Coronary artery (tissue), 2 donors: ENCODE data around the gene TRIM56.
"Not testable (repeated sequence)": the region's sequence is repeated elsewhere in the genome, so short reads cannot be mapped to it uniquely, and the experiment has no call there.

Experiments used
- DNase-seq: peaks from one replicate; pipeline ENCODE4 v3.0.0-alpha.2; 2017; ENCODE audit warnings: low spot score
- H3K27ac ChIP-seq, 2 donors: fragments of 200-600 bp; sonication (generic); one replicate each; pipeline ENCODE4 v1.5.1; 2016 to 2019
- H3K4me3 ChIP-seq: fragments of 200-600 bp; sonication (generic); 2 replicates; pipeline ENCODE4 v1.5.1; 2016; ENCODE audit warnings: mild to moderate bottlenecking, moderate library complexity
- TF ChIP-seq, protein P1 (sequence below): fragments of 200-600 bp; sonication (generic); IDR thresholded peaks from one replicate; pipeline ENCODE4 v1.5.1; 2019; ENCODE audit warnings: antibody characterized with exemption

TRIM56 gene

DNA sequence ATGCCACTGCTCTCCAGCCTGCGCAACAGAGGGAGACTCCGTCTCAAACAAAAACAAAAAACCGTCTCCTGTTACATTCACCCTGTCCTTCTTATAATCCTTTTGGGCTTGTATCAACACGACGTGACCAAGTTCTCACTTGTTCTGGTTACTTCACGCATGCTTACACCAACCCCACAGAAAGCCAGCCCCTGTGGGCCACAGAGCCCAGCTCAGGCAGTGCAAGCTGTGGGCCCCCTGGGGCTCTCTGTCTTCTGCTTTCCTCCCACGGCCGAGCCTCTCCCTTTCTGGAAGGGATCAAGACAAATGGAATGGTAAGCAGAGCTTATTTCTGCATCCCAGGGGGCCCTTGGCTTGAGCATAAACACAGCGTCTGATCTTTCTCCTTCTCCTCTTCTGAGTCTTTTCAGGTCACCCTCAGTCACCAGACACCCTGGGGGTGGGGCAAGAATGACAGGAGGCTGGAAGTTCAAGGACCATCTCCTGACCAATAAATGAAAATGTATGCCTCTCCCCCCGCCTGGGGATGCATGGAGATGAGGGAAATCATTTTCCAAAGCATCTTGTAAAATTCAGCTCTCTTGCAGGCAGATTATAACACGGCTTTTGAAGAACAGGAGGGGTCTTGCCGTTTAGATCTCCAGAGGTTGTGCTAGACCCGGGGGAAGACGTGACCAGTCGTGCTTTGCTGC, 19.0 kb upstream of the TRIM56 start:
- TF ChIP-seq, protein P1, sequence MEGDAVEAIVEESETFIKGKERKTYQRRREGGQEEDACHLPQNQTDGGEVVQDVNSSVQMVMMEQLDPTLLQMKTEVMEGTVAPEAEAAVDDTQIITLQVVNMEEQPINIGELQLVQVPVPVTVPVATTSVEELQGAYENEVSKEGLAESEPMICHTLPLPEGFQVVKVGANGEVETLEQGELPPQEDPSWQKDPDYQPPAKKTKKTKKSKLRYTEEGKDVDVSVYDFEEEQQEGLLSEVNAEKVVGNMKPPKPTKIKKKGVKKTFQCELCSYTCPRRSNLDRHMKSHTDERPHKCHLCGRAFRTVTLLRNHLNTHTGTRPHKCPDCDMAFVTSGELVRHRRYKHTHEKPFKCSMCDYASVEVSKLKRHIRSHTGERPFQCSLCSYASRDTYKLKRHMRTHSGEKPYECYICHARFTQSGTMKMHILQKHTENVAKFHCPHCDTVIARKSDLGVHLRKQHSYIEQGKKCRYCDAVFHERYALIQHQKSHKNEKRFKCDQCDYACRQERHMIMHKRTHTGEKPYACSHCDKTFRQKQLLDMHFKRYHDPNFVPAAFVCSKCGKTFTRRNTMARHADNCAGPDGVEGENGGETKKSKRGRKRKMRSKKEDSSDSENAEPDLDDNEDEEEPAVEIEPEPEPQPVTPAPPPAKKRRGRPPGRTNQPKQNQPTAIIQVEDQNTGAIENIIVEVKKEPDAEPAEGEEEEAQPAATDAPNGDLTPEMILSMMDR = no peak
- Histone ChIP-seq H3K4me3 (no peak overlapping the region), H3K27ac (no peak overlapping the region)
- no peak for DNase-seq

DNA sequence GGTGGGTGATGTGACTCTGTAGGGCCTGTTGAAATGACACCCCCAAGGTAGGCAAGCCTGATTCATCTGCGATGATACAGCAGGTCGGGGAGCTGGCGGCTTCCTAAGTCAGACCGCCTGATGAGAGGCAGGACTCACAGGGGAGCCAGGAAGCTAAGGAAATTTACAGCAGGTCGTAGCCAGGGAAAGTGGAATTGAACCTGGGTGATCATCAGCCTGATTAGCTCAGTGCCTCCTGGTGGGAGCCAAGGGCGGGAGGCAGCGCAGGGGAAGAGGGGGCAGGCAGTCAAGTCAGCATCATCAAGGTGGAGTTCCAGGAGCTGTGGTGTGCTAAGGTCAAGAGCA, 18.5 kb upstream of the TRIM56 start:
- H3K4me3 ChIP-seq = no peak overlapping the region
- TF ChIP-seq, protein P1 = no peak
- H3K27ac ChIP-seq = no peak overlapping the region
- no peak for DNase-seq

DNA sequence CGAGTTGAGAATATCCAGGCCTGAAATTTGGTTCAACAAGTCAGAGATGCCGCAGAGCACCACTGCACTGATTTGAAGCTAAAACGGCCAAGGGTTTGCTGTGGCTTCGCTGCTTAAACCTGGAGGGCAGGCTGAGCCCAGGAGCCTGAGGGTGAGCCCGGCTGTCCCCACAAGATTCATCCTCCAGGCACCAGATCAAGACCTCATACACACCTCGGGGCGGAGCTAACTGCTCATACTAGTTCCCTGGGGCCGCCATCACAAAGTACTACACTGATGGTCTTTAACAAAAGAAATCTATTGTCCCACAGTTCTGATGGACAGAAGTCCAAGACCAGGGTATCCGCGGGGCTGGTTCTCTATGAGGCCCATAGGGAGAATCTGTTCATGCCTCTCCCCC, 16.9 kb upstream of the TRIM56 start:
- H3K4me3 ChIP-seq = no peak overlapping the region
- TF ChIP-seq, protein P1 = no peak
- no peak for DNase-seq
- no peak overlapping the region for H3K27ac ChIP-seq

DNA sequence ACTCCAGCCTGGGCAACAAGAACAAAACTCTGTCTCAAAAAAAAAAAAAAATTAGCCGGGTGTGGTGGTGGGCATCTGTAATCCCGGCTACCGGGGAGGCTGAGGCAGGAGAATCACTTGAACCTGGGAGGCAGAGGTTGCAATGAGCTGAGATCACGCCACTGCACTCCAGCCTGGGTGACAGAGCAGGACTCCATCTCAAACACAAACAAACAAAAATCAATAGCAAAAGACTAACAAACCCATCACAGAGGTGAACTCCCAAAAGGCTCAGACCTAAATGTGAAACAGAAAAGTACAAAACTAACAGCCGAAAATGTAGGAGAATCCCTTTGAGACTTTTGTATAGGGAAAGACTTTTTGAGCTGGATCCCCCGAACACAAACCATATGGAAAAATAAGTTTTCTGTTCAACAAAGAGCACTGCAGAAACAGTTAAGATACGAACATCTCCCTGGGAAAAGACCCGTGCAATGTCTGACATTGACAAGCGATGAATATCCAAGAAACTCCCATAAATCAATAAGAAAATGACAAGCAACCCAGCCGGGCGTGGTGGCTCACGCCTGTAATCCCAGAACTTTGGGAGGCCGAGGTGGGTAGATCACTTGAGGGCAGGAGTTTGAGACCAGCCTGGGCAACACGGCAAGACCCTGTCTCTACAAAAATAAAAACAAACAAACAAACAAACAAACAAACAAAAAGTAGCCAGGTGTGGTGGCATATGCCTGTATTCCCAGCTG, 13.7 kb upstream of the TRIM56 start:
- not testable (repeated sequence) for DNase-seq, H3K4me3 ChIP-seq

DNA sequence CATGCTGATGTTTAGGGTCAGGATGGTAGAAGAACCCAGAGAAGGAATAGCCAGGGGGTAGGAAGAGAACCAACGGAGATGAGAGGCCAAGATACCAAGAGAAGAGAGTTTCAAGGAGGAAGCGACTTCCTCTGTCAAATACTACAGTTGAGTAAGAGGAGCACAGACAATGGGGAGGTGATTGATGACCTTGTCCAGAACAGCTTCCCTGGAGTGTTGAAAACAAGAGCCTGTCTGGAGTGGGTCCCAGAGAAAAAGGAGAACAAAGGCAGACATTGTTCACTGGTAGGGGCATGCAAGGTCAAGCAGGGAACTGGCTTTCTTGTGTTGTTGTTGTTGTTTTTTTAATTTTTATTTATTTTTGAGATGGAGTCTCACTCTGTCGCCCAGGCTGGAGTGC, 9.6 kb upstream of the TRIM56 start:
- TF ChIP-seq, protein P1 = no peak
- no peak for DNase-seq
- Histone ChIP-seq H3K27ac (no peak overlapping the region), H3K4me3 (no peak overlapping the region)

More for the DNA sequence above, 13.7 kb upstream of the TRIM56 start:
- not testable (repeated sequence) for H3K27ac ChIP-seq

DNA sequence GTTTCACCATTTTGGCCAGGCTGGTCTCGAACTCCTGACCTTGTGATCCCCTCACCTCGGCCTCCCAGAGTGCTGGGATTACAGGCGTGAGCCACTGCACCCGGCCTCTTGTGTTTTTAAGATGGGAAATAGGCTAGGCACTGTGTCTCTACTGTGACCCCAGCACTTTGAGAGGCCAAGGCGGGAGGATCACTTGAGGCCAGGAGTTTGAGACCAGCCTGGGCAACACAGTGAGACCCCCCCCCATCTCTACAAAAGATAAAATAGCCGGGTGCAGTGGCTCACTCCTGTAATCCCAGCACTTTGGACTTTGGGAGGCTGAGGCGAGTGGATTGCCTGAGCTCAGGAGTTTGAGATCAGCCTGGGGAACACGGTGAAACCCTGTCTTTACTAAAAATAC, 9.1 kb upstream of the TRIM56 start:
- not testable (repeated sequence) for DNase-seq, H3K4me3 ChIP-seq, H3K27ac ChIP-seq

DNA sequence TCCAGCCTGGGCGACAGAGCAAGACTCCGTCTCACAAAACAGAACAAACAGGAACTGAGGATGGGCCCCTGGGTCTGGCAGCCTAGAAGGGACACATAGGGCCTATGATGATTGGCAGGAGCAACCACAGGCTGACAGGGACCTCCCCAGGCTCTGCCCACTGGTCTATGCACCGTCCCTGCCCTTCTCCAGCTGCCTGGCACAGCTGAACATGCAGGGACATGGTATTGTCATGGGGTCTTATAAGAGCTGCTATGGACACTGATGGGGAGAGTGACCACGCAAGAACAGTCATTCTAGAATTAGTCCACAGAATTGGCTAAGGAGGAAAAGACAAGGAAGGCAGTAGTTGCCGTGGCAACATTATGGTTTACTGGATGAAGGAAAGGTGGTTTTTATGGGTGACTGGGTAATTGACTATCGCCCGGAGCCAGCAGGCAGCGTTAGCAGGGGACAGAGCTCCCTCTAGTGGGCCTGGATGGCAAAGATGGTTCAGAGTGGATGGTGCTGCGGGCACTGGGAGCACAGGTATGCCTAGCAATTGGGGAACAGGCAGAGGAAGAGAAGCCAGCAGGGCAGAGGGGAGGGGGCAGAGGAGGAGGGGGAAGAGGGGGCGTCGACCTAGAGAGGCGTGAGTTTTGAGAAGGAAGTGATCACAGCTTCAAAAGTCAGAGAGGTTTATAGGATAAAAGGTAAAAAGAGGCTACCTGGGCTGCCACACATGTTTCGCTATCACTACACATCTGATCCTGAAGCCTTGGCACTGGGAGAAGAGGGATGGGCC, 7.8 kb upstream of the TRIM56 start:
- Histone ChIP-seq H3K27ac (no peak overlapping the region), H3K4me3 (no peak overlapping the region)
- no peak for DNase-seq
- TF ChIP-seq, protein P1 = peak; percentile 79

DNA sequence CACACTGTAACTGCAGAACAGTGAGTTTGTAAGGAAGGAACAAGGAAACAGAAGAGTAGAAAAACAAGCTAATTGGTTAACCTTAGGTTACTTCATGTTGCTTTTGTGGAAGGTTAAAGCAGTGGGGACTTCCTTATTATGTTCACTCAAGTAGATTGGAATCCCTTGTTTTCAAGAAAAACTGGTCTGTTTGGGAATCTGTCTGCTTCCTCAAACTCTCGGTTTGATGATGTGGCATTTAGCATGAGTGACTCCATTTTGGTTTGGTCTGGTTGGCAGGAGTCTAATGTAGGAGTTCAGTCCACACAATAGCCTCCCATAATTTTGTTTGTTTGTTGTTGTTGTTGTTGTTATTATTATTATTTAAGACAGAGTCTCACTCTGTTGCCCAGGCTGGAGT, 3.8 kb upstream of the TRIM56 start:
- Histone ChIP-seq H3K27ac (no peak overlapping the region), H3K4me3 (no peak overlapping the region)
- TF ChIP-seq, protein P1 = no peak
- DNase-seq = no peak
